ENCODE results near the gene TUBA3E.
"Not testable (repeated sequence)": the region's sequence is repeated elsewhere in the genome, so short reads cannot be mapped to it uniquely, and the experiment has no call there.

TUBA3E gene

DNA sequence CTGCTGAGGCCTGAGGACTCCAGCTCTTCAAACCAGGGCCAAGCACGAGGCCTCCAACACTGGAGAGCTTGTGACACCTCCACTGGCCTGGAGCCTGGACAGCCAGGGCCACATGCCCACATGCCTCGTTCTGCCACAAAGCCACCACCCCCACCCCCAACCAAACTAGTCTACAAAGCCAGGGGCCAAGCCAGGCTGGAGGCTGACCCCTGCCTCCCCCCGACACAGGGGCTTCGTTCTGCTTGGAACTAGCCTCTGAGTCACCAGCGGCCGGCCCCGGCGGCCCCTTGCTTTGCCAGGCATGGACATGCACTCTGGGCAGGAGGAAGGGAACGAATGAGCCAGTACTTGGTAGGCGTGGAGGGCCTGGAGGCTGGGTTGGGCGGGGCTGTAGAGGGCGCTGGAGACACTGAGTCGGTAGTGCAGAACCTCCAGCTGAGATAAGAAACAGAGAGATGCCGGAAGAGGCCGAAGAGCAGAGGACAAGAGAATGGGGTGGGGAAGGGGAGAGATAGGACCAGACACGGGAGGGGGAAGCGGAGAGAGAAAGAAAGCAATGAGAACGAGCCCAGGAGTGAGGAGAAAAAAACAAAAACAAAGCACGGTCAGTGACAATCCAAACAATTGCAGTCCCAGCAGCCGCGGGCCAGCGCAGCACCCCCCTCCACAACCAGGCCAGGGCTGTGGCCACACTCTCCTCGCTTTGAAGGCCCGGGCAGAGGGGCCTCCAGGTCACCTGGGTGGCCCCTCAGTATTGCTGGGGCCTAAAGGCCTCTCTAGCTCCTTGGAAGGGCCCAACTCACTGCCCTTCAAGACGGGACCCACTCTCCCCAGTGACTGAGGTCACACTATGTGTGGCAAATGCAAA lies 37.2 kb downstream of the TUBA3E start:
- DNase-seq: not testable (repeated sequence)

DNA sequence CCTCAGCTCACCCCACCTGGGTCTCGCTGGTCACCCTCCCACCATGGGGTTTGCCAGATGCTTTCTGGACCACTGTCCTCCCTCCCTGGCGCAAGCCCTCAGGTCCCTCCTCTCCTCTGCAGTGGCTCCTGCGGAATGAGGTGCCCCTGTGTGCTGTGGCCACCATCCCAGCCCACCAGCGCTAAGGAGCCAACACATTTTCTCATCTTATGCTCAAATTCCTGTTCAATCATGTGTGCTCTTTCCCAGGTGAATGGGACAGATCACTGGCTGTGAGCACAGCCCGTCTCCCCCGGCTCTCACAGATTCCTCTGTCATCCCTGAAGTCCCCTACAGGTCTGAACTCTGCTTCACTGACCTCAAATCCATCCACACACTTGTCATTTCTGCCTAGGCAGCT lies 38.1 kb downstream of the TUBA3E start:
- DNase-seq: no peak

DNA sequence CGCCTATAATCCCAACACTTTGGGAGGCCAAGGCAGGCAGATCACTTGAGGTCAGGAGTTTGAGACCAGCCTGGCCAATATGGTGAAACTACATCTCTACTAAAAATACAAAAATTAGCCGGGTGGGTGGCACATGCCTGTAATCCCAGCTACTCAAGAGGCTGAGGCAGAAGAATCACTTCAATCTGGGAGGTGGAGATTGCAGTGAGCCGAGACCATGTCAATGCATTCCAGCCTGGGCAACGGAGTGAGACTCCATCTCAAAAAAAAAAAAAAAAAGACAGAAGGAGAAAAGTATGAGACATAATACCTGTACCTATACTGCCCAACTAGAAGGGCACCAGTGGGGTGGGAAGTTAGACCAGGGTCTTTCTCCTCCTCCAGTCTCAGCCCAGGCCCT lies 38.9 kb downstream of the TUBA3E start:
- DNase-seq: not testable (repeated sequence)

DNA sequence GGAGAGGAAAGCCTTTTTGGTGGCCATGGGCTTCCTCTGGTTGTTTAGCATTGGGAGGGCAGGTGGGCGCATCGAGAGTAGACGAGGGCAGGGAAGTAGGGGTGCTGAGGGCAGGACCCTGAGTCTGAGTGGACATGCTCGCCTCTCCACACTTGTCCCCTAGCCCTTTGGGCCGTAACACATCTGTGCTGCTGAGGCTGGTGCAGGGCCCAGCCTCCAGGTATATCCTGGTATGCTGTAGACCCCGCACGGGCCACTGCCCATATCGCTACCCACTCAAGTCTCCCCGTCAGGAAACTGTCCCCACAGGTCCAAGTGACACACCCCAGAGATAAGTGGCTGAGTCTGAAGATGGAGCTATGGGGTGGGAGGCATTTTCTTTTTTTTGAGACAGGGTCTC lies 39.6 kb downstream of the TUBA3E start:
- DNase-seq: no peak

DNA sequence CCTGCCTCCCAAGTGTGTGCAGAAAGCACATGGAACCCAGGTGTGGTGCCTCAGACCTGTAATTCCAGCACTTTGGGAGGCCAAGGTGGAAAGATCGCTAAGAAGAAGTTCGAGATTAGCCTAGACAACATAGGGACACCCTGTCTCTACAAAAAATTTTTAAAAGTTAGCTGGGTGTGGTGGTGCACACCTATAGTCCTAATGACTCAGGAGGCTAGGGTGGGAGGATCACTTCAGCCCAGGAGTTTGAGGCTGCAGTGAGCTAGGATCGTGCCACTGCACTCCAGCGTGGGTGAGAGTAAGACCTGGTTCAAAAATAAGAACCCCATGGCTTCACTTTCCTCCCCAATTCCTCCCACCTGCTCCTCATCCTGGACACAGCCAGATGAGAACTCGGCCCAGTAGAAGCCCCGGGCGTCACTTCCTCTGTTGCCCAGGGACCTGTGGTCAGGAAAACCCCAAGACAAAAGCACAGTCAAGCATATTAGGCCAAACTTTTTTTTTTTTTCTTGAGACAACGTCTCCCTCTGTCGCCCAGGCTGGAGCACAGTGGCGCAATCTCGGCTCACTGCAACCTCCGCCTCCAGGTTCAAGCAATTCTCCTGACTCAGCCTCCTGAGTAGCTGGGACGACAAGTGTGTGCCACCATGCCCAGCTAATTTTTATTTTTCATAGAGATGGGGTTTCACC lies 40.3 kb downstream of the TUBA3E start:
- not testable (repeated sequence) for DNase-seq

DNA sequence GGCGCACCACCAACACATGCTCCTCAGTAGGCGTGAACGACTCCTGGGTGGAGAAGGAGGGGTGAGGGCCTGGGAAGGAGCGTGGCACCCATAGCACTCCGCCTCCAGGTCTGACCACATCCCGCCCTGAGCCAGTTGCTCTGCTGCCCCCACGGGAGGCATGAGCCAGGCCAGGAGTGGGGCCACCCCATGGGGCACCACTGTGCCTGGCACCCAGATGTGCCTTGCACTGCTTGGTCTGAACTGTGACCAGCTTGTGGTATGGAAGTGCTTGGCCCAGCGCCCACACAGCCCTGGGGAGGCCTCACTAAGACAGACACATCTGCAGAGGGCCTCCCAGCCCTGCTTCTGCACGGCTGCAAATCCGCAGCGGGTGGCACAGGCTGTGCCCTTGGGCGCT lies 40.9 kb downstream of the TUBA3E start:
- DNase-seq: not testable (repeated sequence)

DNA sequence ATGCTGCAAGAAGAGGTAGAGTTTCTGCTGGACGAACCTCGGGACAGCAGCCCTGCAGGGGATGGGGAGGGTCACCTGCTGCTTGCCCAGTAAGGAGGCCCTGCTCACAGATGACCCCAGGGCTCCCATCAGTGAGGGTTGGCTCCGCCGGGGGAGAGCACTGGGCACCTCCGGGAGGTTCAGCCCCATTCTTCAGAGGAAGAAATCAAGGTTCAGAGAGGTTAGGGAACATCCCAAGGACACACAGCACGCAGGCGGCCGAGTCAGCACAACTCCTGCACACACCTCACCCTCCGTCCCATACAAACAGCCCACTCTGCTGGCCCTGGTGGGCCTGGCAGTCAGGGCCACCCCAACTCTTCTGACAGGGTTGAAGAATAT lies 41.6 kb downstream of the TUBA3E start:
- no peak for DNase-seq

DNA sequence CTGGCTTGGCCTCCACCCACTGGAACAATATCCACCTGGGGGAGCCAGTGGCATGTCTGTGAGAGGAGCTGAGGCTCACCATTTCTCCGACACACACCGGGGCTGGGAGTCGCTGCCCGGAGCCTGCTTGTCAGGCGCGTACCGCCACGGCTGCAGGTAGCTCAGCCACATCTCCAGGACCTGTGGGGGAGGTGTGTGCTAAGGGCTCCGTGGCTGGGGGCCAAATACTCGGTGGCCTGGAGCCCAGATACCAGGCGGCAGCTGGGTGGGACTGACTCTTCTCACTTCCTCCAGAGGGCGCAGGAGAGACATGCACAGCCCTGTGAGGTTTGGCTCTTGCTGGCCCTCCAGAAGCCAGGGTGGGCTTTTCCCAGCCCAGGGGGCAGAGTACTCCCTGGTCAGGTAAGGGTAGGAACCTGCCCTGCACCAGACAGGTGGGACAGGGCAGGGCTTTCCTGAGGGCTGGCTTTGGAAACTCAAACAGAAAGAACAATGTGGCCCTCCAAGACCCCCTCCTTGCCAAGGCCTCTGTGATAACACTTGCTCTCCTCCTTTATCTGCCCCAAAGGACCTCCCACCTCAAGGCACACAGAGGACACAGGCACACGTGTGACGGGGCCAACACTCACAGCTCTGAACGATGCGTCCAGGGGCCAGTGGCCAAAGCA lies 42.1 kb downstream of the TUBA3E start:
- DNase-seq: not testable (repeated sequence)

DNA sequence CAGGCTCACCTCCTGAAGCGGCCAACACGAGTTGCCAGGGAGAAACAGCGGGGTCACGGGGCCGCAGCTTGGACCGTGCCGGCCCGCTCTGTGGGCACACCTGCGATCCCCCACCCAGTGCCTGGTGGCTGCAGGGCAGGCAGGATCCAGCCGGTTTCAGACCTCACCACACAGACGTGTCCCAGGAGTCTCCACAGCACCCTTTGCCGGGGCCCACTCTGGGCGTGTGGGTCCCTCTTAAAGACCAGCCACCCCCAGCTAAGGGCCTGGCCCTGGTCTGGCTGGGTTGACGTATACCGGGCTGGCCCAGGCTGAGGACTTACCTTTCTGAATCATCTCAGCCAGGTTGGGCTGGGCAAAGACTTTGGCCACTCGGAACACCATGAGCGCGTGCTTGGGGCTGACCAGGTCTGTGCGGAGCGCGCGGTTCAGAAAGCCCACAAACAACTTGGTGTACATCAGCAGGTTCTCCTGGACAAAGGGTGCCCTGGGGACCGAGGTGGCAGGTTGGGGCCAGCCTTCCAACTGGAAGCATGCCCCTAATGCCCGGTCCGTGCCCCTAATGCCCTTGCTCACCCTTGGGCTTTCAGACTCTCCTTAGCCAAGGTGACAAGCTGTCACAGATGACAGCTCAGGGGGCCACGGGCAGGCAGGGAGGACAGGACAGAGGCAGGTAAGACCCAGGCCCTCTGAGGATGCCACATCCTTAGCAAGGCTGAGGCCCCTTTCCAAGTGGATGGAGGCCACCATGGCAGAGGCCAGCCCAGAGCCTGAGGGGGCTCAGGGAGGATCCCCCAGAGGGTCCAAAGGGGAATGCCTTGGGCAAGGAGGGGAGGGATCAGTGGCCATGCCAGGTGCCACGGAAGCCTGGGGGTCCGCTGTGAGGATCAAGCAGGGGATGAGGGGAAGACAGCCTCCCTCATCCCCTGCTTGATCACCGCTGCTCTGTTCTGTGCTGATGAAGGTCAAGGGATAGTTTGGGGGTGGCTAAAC lies 43.2 kb downstream of the TUBA3E start:
- no peak for DNase-seq

DNA sequence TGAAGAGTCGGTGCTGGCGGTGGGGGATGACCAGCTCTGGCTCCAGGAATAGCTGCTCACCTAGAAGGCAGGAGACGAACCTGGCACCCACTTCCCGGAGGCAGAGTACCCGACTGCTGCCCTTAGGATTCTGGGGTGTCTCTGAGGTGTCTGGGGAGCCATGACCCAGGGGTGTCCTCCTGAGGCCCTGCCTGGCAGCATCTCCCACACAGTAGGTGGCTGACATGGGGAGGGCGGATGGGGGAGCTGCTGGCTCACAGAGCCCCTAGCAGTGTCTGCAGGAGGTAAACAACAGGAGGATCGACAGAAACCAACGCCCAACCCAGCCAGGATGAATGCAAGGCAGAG lies 43.8 kb downstream of the TUBA3E start:
- not testable (repeated sequence) for DNase-seq

DNA sequence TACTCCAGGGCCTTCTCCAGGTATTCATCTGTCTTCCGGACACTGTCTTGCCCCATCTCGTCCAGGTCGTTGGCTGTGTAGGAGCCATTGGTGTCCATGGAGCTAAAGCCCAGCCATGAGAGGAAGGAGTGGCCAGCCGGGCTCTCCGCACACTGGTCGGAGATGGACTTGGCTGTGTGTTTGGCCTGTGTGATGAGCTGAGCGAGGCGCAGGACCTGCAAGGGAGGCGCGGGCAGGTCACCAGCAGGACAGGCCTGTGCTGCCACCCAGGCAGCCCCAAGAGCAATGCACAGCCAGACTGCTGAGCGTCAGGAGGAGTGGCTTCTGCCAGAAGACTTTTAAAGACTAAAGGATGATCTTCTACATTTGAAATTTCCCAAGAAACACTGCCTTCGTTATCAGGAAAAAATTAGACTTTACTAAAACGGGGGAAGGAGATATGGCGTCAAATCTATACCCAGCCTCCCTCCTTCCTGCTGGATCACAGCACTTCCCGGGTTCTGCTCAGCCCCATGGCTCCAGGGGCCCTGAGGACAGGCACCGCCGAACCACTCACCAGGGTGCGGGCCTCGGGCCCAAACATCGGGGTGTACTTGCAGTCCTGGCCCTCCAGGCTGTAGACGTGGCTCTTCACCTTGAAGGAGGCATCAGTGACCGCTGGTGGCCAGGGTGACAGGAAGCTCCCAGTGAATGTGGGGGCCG lies 44.4 kb downstream of the TUBA3E start:
- not testable (repeated sequence) for DNase-seq

DNA sequence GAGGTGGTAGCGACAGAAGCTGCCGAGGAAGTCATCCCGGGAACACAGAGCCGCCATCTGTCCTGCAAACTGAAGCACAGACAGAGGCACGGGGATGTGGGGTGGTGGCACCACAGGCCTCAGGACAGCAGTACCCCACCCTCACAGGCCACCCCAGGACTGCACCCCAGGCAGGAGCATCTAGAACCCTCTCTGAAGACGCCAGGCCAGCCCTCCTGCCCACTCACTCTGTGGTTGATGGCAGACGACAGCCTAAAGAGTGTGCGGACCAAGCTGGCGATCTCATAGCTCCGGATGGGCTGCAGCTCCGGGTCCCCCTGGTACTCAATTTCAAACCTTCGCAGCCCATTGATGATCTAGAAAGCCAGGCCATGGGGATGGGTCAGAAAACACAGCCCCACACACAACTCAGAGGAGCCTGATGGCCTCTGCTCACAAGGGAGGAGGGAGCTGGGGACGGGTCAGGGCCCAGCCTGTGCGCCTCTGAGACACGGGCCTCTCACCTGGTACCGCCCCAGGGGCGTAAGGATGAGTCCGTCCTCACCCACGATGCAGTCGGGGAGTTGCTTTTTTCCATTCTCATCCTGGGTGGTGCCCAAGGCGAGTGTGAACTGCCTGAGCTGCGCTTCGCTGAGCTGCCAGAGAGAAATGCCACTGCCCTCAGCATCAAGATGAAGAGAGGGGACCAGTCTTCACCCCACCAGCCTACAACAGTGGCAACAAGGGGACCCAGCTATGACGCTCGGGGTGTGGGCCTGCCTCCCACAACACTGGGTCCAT lies 45.2 kb downstream of the TUBA3E start:
- no peak for DNase-seq

DNA sequence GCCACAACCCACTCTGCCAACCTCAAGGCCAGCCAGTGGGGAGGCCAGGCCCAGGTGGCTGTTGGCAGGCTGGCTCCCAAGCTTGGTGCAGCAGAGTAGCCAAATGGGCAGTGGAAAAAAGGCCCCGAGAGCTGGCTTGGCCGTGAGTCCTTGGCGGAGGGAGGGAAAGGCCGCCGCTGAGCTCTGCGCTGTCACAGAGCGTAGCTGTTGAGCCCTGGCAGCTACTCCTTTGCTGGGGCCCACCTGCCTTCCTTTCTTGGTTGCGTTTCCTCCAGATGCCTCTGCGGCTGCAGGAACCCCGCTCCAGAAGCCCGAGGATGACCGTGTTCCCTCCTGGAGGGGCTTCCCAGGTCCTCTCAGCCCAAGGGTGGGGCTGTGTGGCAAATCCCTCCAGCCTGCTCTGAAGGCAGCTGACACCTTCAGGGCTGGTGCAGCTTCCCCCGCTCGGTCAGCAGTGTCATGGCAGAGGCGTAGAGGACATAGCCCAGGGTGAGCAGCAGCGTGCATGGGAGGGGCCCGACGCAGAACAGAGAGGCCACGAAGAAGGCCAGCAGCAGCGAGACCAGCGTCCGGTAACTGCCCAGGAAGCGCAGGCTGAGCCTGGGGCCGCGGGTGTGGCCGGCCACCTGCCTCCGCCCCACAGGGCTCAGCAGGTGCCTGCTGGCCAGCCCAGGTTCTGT lies 46.0 kb downstream of the TUBA3E start:
- not testable (repeated sequence) for DNase-seq

DNA sequence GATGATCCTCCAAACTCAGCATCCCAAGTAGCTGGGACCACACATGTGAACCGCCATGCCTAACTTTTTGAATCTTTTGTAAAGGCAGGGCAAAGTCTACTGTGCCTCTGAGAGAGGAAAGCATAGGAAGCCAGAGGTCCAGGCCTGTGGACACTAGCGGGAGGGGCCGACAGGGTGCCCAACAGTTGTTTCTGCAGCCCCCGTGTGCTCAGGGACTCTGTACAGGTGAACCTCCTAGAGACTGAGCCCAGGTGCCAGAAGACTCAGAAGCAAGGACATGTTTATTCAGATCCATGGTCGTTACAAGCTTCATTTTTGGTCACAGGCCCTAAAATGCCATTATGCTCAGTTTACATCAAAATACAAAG lies 47.1 kb downstream of the TUBA3E start:
- not testable (repeated sequence) for DNase-seq

DNA sequence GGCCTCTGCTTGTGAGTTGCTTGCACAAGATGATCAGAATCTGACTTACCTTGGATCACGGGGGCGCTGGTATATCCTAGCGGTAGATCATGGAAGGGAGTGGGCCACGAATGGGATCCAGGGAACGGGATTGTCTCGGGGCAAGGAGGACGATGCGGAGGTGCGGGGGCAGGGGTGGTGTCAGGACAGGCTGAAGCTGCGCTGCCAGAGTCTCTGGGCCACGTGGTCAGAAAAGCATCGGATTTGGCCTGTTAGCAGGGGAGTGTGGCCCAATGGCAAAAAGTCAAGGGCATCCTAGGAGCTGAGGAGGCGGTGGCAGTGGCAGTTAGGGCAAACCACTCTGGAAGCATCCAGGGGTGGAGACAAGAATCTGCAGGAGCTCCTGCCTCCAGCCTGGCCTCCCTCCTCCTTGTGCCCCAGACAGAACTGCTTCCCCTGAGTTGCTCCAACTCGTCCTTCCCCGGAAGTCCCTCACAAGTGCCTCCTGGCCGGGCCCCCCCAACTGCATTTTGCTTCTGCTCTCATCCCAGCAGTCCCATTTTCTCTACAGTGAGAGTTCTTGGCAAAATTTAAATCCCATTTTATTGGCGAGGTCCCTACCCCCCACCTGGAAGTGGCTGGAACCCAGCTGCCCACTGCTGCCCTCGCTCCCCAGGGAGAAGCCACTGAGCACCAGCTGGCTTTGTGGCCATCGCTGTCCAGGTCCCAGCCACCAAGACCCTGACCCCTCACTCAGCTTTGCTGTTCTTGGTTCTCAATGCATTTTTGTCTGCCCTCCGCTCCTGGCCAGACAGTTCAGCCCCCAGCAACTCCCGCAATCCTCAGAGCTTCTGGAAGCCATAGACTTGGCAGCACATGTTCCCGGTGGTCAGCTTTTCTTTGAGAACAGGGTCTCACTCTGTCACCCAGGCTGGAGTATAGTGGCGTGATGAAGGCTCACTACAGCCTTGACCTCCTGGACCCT lies 47.8 kb downstream of the TUBA3E start:
- DNase-seq: no peak

DNA sequence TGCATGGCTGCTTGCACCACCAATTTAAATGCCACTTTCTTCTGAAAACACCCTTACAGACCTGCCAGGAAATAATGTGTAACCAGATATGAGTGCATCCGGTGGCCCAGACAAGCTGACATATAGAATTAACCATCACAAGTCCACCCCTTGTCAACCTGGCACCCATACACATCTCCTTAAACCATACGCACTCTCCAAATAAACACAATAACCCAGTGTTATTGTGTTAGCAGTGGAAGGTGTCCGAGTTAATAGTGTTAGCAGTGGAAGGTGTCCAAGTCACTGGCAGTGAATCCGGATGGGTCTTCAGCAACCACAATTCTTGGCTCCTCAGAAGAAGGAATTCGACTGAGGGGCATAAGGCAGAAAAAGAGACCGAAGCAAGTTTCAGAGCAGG lies 49.7 kb downstream of the TUBA3E start:
- not testable (repeated sequence) for DNase-seq

DNA sequence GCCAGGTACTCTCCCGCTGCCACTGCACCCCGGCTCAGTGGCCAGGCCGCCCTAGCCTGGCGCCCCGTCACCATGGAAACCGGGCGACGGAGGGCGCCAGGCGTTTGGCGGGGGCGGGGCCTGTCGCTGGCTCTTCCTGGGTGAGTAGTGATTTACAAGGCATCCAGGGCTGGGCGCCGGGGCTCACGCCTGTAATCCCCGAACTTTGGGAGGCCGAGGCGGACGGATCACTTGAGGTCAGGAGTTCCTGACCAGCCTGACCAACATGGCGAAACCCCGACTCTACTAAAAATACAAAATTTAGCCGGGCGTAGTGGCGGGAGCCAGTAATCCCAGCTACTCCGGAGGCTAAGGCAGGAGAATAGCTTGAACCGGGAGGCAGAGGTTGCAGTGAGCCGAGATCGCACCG lies 53.2 kb downstream of the TUBA3E start, which contains the start of gene CCDC74B:
Gene CCDC74B (minus strand): TSS at position 107 of the 409 bp plus-strand sequence. CDS start 116 bp downstream, outside the sequence.
- not testable (repeated sequence) for DNase-seq

DNA sequence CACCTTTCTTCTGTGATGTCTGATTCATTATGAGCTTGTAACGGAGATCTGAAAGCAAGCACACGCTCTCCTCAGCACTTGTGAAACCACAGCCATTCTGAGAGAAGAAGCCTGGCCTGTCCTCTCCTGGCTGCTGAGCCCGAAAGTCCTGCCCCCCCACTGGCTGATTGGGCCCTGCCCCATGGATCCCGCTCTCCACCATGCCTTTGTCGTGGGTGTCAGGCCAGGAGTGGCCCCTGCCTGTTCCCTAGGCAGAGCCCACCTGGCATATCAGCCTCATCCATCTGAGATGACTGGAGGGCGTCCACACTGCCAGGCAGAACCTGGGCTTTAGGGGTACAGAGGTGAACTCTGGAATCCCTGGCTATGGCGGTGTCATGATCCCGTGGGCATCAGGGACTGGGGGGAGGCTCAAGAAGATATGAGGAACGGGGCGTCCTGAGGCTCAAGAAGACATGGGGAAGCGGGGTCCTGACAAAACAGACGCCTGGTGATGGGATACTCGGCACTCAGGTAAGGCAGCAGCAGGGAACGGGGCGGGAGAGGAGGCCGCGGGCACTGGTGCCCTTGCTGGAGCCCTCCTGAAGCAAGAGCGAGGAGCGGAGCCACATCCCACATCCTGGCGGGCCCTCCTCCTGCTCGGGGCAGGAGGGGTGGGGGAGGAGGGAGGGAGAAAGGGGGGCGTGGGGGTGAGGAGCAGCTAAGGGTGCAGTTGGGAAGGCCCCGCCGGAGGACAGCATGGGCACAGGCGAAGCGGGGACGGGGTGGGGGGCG lies 54.8 kb downstream of the TUBA3E start:
- DNase-seq: not testable (repeated sequence)
